H9 (cell line): ENCODE measurements around the gene NCAM1. TPM values are rescaled to one million over a fixed set of nuclear protein-coding genes. Genes with fewer than 3 reads are reported as not detected.

Experiments
- DNase-seq: peaks from one replicate; pipeline ENCODE4 v3.0.0-alpha.2; 2017
- H2AFZ ChIP-seq: one replicate; pipeline ENCODE4 v1.6.1; 2013; ENCODE audit warnings: mild to moderate bottlenecking, low read length, control low read depth, moderate library complexity
- H2AK5ac ChIP-seq: 2 replicates; pipeline ENCODE4 v1.6.1; 2013; ENCODE audit warnings: low read length, control low read depth, mixed read lengths; ENCODE audit not compliant: insufficient read length
- H2BK120ac ChIP-seq: one replicate; pipeline ENCODE4 v1.6.1; 2013; ENCODE audit warnings: low read depth, mild to moderate bottlenecking, low read length, control low read depth, inconsistent platforms; ENCODE audit not compliant: poor library complexity, severe bottlenecking
- H2BK12ac ChIP-seq: 2 replicates; pipeline ENCODE4 v1.6.1; 2013; ENCODE audit warnings: low read length, control low read depth, mixed read lengths, low read depth; ENCODE audit not compliant: insufficient read length
- H2BK15ac ChIP-seq: 2 replicates; pipeline ENCODE4 v1.6.1; 2013; ENCODE audit warnings: low read depth, low read length, control low read depth
- H2BK20ac ChIP-seq: one replicate; pipeline ENCODE4 v1.6.1; 2013; ENCODE audit warnings: low read depth, mild to moderate bottlenecking, low read length, control low read depth, inconsistent platforms; ENCODE audit not compliant: poor library complexity, severe bottlenecking
- H2BK5ac ChIP-seq: 2 replicates; pipeline ENCODE4 v1.6.1; 2013; ENCODE audit warnings: low read length, control low read depth, mixed read lengths; ENCODE audit not compliant: insufficient read length
- H3K14ac ChIP-seq: 2 replicates; pipeline ENCODE4 v1.6.1; 2013; ENCODE audit warnings: low read length, control low read depth; ENCODE audit not compliant: insufficient read depth
- H3K18ac ChIP-seq: 2 replicates; pipeline ENCODE4 v1.6.1; 2013; ENCODE audit warnings: low read depth, mild to moderate bottlenecking, mixed read lengths, low read length, control low read depth; ENCODE audit not compliant: insufficient read length
- H3K23ac ChIP-seq: 2 replicates; pipeline ENCODE4 v1.6.1; 2013; ENCODE audit warnings: low read length, control low read depth, mixed read lengths, low read depth; ENCODE audit not compliant: insufficient read length
- H3K23me2 ChIP-seq: 2 replicates; pipeline ENCODE4 v1.6.1; 2013; ENCODE audit warnings: low read depth, mild to moderate bottlenecking, mixed read lengths, low read length, control low read depth; ENCODE audit not compliant: insufficient read length, poor library complexity, severe bottlenecking
- H3K27ac ChIP-seq: 2 replicates; pipeline ENCODE4 v1.5.1; 2013; ENCODE audit warnings: low read length, control low read depth, mixed read lengths, low read depth; ENCODE audit not compliant: insufficient read length
- H3K27me3 ChIP-seq: 2 replicates; pipeline ENCODE4 v1.6.1; 2013; ENCODE audit warnings: low read length, control low read depth, inconsistent platforms; ENCODE audit not compliant: insufficient read depth
- H3K4ac ChIP-seq: 2 replicates; pipeline ENCODE4 v1.6.1; 2013; ENCODE audit warnings: low read depth, mild to moderate bottlenecking, control low read depth, inconsistent platforms, low read length, moderate library complexity
- H3K4me1 ChIP-seq: 2 replicates; pipeline ENCODE4 v1.6.1; 2013; ENCODE audit warnings: low read length, control low read depth, inconsistent platforms; ENCODE audit not compliant: insufficient read depth
- H3K4me2 ChIP-seq: 2 replicates; pipeline ENCODE4 v1.6.1; 2013; ENCODE audit warnings: low read length, control low read depth, mixed read lengths; ENCODE audit not compliant: insufficient read length, insufficient read depth
- H3K56ac ChIP-seq: 2 replicates; pipeline ENCODE4 v1.6.1; 2013; ENCODE audit warnings: low read depth, mild to moderate bottlenecking, mixed read lengths, low read length, control low read depth; ENCODE audit not compliant: insufficient read length
- H3K79me1 ChIP-seq: 2 replicates; pipeline ENCODE4 v1.6.1; 2013; ENCODE audit warnings: low read depth, mild to moderate bottlenecking, moderate library complexity, low read length, control low read depth, inconsistent platforms; ENCODE audit not compliant: insufficient read depth, poor library complexity, severe bottlenecking
- H3K79me2 ChIP-seq: 2 replicates; pipeline ENCODE4 v1.6.1; 2013; ENCODE audit warnings: low read length, control low read depth, inconsistent platforms; ENCODE audit not compliant: insufficient read depth
- H3K9ac ChIP-seq: 2 replicates; pipeline ENCODE4 v1.6.1; 2013; ENCODE audit warnings: low read length, control low read depth, mixed read lengths; ENCODE audit not compliant: insufficient read length; ENCODE audit errors: extremely low read depth
- H3K9me3 ChIP-seq: one replicate; pipeline ENCODE4 v1.6.1; 2013; ENCODE audit warnings: low read depth, low read length, inconsistent platforms; ENCODE audit not compliant: control insufficient read depth
- H3T11ph ChIP-seq: one replicate; pipeline ENCODE4 v1.6.1; 2013; ENCODE audit warnings: mild to moderate bottlenecking, low read length, control low read depth, inconsistent platforms
- H4K20me1 ChIP-seq: one replicate; pipeline ENCODE4 v1.6.1; 2013; ENCODE audit not compliant: control insufficient read depth, insufficient read length, insufficient read depth
- H4K5ac ChIP-seq: 2 replicates; pipeline ENCODE4 v1.6.1; 2013; ENCODE audit warnings: low read depth, mild to moderate bottlenecking, mixed read lengths, low read length, control low read depth; ENCODE audit not compliant: insufficient read length
- H4K8ac ChIP-seq: replicated peaks from 2 replicates; pipeline ENCODE4 v1.6.1; 2013; ENCODE audit warnings: low read length, control low read depth, mixed read lengths, low read depth; ENCODE audit not compliant: insufficient read length
- H4K91ac ChIP-seq: 2 replicates; pipeline ENCODE4 v1.6.1; 2013; ENCODE audit warnings: low read depth, mild to moderate bottlenecking, moderate library complexity, mixed read lengths, low read length, control low read depth; ENCODE audit not compliant: insufficient read length
- H3K27ac Mint-ChIP-seq, 3 experiments: 2 replicates in 2 of 3; 3 replicates in 1 of 3; pipeline ENCODE4 v1.8.0; 2020 to 2021; ENCODE audit warnings: mixed read lengths in 3 of 3, mild to moderate bottlenecking in 1 of 3, moderate library complexity in 1 of 3
- H3K27me3 Mint-ChIP-seq: 2 replicates; pipeline ENCODE4 v1.8.0; 2021; ENCODE audit warnings: low read depth, mild to moderate bottlenecking, moderate library complexity, mixed read lengths
- H3K36me3 Mint-ChIP-seq, 3 experiments: 2 replicates in 2 of 3; 3 replicates in 1 of 3; pipeline ENCODE4 v1.8.0; 2020 to 2021; ENCODE audit warnings: low read depth in 3 of 3, mixed read lengths in 3 of 3; ENCODE audit not compliant: insufficient read depth in 1 of 3
- H3K4me1 Mint-ChIP-seq, 2 experiments: 2 replicates each; pipeline ENCODE4 v1.8.0; 2020; ENCODE audit warnings: mixed read lengths in 2 of 2
- H3K4me3 Mint-ChIP-seq, 2 experiments: 2 replicates in 1 of 2; 3 replicates in 1 of 2; pipeline ENCODE4 v1.8.0; 2020 to 2021; ENCODE audit warnings: mild to moderate bottlenecking in 2 of 2, mixed read lengths in 2 of 2, moderate library complexity in 1 of 2
- H3K9me3 Mint-ChIP-seq, 2 experiments: 2 replicates in 1 of 2; 3 replicates in 1 of 2; pipeline ENCODE4 v1.8.0; 2020; ENCODE audit warnings: mild to moderate bottlenecking in 2 of 2, mixed read lengths in 2 of 2, moderate library complexity in 1 of 2
- WGBS: extraction: QIAGEN DNeasy Blood & Tissue Kit; methylation state at CpG from one replicate; pipeline ENCODE4 v1.1.7; 2013; ENCODE audit warnings: missing lambda C conversion rate, low lambda C conversion rate, mixed read lengths; ENCODE audit not compliant: insufficient read length; ENCODE audit errors: extremely low coverage; 5-methylcytosine and 5-hydroxymethylcytosine counted together
- total RNA-seq: library from RNA; stranded (reverse); gene quantifications from 2 replicates; pipeline ENCODE4 v1.2.1, GENCODE V29; 2021
- TF ChIP-seq, protein P1 (sequence below): fragments of 200-600 bp; sonication (generic); conservative IDR thresholded peaks from 3 replicates; pipeline ENCODE4 v1.8.0; 2021; ENCODE audit warnings: antibody characterized with exemption, mild to moderate bottlenecking

Gene NCAM1
- total RNA-seq, 1 experiment from 2014 or later: 2.5 TPM

DNA sequence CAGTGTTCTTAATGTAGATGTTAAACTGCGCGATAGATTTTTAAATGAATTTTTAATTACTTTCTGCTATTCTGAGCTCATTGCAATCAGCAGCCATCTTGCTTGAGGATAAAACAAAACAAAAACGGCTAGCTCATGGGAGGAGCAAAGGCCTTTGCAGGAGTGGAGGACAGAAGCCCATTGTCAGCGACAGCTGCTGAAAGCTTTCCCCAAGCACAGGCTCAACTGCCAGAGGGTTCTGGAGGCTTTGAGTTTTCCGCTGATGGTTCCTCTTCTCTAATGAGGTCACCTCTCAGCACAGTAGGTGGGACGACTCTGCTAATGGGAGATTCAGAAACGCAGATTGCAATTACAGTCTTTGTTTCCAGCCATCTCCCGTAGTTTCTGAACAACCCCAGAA, 186.0 kb downstream of the NCAM1 start:
- H3K27ac Mint-ChIP-seq: no peak overlapping the region; a peak in 1 of 7 replicates
- no peaks in the 10 kb centered on the region for H3K4me1 ChIP-seq
- no CpG with 5 or more reads among the region's 8 CpGs for WGBS

More for the DNA sequence above, 186.0 kb downstream of the NCAM1 start:
- no peak overlapping the region for H3K4me2 ChIP-seq
- H3K56ac ChIP-seq: no peak overlapping the region
- H2BK5ac ChIP-seq: no peak overlapping the region
- no peaks in the 10 kb centered on the region for H3K9me3 Mint-ChIP-seq
- H4K91ac ChIP-seq: no peak overlapping the region
- H3K79me2 ChIP-seq: no peaks in the 10 kb centered on the region; the same call in 1 of the 2 replicates
- peaks cover 14% of the 10 kb centered on the region in 2 experiments for H3K4me1 Mint-ChIP-seq
- H3K4me3 Mint-ChIP-seq: no peak overlapping the region
- H3K9me3 ChIP-seq: no peaks in the 10 kb centered on the region
- H3K23ac ChIP-seq: no peak overlapping the region
- H3K23me2 ChIP-seq: no peaks in the 10 kb centered on the region
- H3K27me3 Mint-ChIP-seq: peaks cover 2% of the 10 kb centered on the region; the same call in 1 of the 2 replicates
- no peak overlapping the region for H2BK15ac ChIP-seq
- no peak overlapping the region for H3K9ac ChIP-seq
- no peak overlapping the region for H3K18ac ChIP-seq
- H3K4ac ChIP-seq: no peak overlapping the region
- TF ChIP-seq, protein P1, sequence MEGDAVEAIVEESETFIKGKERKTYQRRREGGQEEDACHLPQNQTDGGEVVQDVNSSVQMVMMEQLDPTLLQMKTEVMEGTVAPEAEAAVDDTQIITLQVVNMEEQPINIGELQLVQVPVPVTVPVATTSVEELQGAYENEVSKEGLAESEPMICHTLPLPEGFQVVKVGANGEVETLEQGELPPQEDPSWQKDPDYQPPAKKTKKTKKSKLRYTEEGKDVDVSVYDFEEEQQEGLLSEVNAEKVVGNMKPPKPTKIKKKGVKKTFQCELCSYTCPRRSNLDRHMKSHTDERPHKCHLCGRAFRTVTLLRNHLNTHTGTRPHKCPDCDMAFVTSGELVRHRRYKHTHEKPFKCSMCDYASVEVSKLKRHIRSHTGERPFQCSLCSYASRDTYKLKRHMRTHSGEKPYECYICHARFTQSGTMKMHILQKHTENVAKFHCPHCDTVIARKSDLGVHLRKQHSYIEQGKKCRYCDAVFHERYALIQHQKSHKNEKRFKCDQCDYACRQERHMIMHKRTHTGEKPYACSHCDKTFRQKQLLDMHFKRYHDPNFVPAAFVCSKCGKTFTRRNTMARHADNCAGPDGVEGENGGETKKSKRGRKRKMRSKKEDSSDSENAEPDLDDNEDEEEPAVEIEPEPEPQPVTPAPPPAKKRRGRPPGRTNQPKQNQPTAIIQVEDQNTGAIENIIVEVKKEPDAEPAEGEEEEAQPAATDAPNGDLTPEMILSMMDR: no peak
- H4K20me1 ChIP-seq: no peaks in the 10 kb centered on the region
- no peak overlapping the region for H3K14ac ChIP-seq
- no peak overlapping the region for H2AFZ ChIP-seq
- no peak overlapping the region for H2BK20ac ChIP-seq
- H3K27ac ChIP-seq: no peak overlapping the region
- H4K8ac ChIP-seq: no peak overlapping the region
- H3T11ph ChIP-seq: no peak overlapping the region
- H3K27me3 ChIP-seq: no peaks in the 10 kb centered on the region
- H2BK12ac ChIP-seq: no peak overlapping the region
- H3K36me3 Mint-ChIP-seq: no peaks in the 10 kb centered on the region
- H2AK5ac ChIP-seq: no peak overlapping the region
- no peak overlapping the region for H2BK120ac ChIP-seq
- peak; percentile 46 for DNase-seq
- H3K79me1 ChIP-seq: no peaks in the 10 kb centered on the region
- no peak overlapping the region for H4K5ac ChIP-seq
